Measurements from ENCODE around the gene HFM1.

DNA sequence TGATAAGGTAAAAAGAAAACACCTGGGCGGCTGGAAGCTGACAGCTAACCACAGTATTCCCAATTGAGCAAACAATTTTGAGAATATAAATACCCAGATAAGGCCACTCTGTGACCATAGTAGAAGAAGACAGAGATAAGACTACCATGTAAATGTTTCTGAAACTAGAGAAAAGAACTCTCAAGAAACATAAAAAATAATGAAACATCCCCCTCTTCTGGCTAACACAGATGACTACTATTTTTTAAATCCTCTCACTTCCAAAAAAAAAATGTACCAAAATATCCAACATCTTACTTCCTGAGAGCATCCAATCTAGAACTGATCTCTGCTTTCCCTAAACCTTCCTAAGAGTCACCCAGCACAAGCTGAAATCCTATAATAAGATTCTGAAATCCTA, 125.9 kb downstream of the HFM1 start:
- no peak for TF ChIP-seq CTCF (IDR thresholded peaks at IDR 0.05)
- TF ChIP-seq POLR2AphosphoS5 (IDR thresholded peaks at IDR 0.05), result no peak
- no peak for TF ChIP-seq EP300 (IDR thresholded peaks at IDR 0.05)
